ENCODE data around the gene CNKSR3. TPM values are rescaled to one million over a fixed set of nuclear protein-coding genes. Genes with fewer than 3 reads are reported as not detected.
A peak's percentile ranks its signal among the peaks of the same experiment; 100 is the strongest.

CNKSR3 gene
- total RNA-seq, 1 experiment from 2014 or later = 3.9 TPM

DNA sequence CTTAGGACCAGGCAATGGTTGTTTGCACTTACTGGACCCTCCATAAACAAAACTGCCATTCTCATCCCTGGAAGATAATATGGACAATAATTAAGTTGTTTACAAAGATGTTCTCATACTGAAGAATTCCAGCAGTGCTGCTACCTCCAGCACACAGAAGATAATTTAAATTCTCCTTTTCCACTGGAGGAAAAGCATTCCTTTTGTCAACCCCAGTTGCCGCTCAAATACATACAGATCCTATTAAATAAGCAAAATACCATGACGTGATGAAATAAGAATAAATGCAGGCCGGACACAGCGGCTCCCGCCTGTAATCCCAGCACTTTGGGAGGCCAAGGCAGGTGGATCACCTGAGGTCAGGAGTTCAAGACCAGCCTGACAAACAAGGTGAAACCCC lies 99.4 kb downstream of the CNKSR3 start:
- BruUV-seq (replicated peaks) = no TSS peak
- ChIA-PET CTCF (interaction anchor here (1.3 kb wide), 1 partner anchor 256 kb away, joined by 4 read pairs; no protein-coding TSS in a partner anchor), POLR2A (interaction anchor here (0.9 kb wide), 1 partner anchor 11 kb away, joined by 3 read pairs; no protein-coding TSS in a partner anchor)
- intact Hi-C loops (cut with micrococcal nuclease) = no loop called here
- Mint-ChIP-seq H3K27me3 (ENCODE audit: insufficient read depth, unreplicated experiment) (no peaks in the 10 kb centered on the region), H3K4me1 (ENCODE audit: insufficient read depth, unreplicated experiment) (peaks cover 19% of the 10 kb centered on the region), H3K4me3 (ENCODE audit: unreplicated experiment) (no peak overlapping the region), H3K9me3 (ENCODE audit: unreplicated experiment) (no peaks in the 10 kb centered on the region), H3K36me3 (ENCODE audit: insufficient read depth, unreplicated experiment) (peaks cover 2% of the 10 kb centered on the region), H3K27ac (ENCODE audit: low read depth, unreplicated experiment) (peak overlapping the region; percentile 31)
- no peak for DNase-seq (ENCODE audit: unreplicated experiment)
- TF ChIP-seq CTCF (IDR thresholded peaks at IDR 0.05; ENCODE audit: unreplicated experiment) = no peak

DNA sequence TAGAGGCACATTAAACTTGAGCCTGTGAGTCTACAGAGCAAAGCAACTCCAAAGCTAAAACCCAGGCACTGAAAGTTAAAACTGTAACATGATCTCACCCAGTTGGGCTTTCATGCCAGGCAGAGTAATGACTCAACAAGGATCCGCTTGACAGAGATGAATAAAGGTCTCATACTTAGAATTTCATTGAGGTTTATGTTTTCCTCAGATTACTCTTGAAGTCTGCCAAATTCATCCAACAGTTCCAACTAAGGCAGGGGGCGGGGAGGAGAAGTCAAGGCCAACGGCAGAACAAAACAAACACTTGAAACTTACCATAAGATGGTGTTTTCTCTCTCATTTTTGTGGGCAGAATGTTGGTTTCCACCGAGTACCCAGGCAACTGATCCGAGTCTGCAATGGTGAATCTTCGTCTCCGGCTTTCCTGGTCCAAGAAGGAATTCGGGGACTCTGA lies 99.8 kb downstream of the CNKSR3 start:
- ChIA-PET CTCF (no interaction called here), POLR2A (interaction anchor here (0.9 kb wide), 1 partner anchor 11 kb away, joined by 3 read pairs; no protein-coding TSS in a partner anchor)
- peak overlapping the region; percentile 18 for H3K4me3 Mint-ChIP-seq (ENCODE audit: unreplicated experiment)
- no TSS peak for BruUV-seq (replicated peaks)
- peak; percentile 89 for DNase-seq (ENCODE audit: unreplicated experiment)
- no peaks in the 10 kb centered on the region for H3K9me3 Mint-ChIP-seq (ENCODE audit: unreplicated experiment)
- intact Hi-C loops (cut with micrococcal nuclease) = no loop called here
- peaks cover 19% of the 10 kb centered on the region for H3K4me1 Mint-ChIP-seq (ENCODE audit: insufficient read depth, unreplicated experiment)
- no peak for TF ChIP-seq CTCF (IDR thresholded peaks at IDR 0.05; ENCODE audit: unreplicated experiment)
- H3K36me3 Mint-ChIP-seq (ENCODE audit: insufficient read depth, unreplicated experiment) = peaks cover 6% of the 10 kb centered on the region
- peak overlapping the region; percentile 31 for H3K27ac Mint-ChIP-seq (ENCODE audit: low read depth, unreplicated experiment)
- no peaks in the 10 kb centered on the region for H3K27me3 Mint-ChIP-seq (ENCODE audit: insufficient read depth, unreplicated experiment)

- Mint-ChIP-seq H3K36me3 (ENCODE audit: insufficient read depth, unreplicated experiment) (peaks cover 8% of the 10 kb centered on the region), H3K4me3 (ENCODE audit: unreplicated experiment) (no peak overlapping the region), H3K27ac (ENCODE audit: low read depth, unreplicated experiment) (no peak overlapping the region), H3K4me1 (ENCODE audit: insufficient read depth, unreplicated experiment) (peaks cover 25% of the 10 kb centered on the region), H3K27me3 (ENCODE audit: insufficient read depth, unreplicated experiment) (no peaks in the 10 kb centered on the region), H3K9me3 (ENCODE audit: unreplicated experiment) (no peaks in the 10 kb centered on the region)
- CTCF ChIA-PET = no interaction called here
- POLR2A ChIA-PET = interaction anchor here (0.6 kb wide), 1 partner anchor 908 kb away, joined by 3 read pairs; no protein-coding TSS in a partner anchor
- TF ChIP-seq CTCF (IDR thresholded peaks at IDR 0.05; ENCODE audit: unreplicated experiment) = peak; percentile 18
- BruUV-seq (replicated peaks) = no TSS peak
- peak; percentile 49 for DNase-seq (ENCODE audit: unreplicated experiment)
- intact Hi-C loops (cut with micrococcal nuclease) = loop anchor here (1.0 kb wide), 1 partner anchor 255 kb away; no protein-coding TSS in a partner anchor
These were observed 101.5 kb downstream of the CNKSR3 start for GRCh38 chr6:154408891-154409500.

DNA sequence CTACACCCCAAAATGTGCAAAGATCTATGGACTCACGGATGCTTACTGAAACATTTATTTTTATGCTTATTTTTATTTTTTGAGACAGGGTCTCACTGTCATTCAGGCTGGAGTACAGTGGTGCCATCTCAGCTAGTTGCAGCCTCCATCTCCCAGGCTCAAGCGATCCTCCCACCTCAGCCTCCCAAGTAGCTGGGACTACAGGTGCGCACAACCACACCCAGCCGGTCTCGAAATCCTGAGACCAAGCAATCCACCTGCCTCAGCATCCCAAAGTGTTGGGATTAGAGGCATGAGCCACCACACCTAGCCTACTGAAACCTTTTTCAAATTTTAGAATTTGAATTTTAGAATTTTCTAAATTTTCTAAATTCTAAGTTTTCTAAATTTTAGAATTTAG lies 103.0 kb downstream of the CNKSR3 start:
- H3K9me3 Mint-ChIP-seq (ENCODE audit: unreplicated experiment) = no peaks in the 10 kb centered on the region
- peaks cover 8% of the 10 kb centered on the region for H3K36me3 Mint-ChIP-seq (ENCODE audit: insufficient read depth, unreplicated experiment)
- H3K27ac Mint-ChIP-seq (ENCODE audit: low read depth, unreplicated experiment) = peak overlapping the region; percentile 71
- H3K4me1 Mint-ChIP-seq (ENCODE audit: insufficient read depth, unreplicated experiment) = peaks cover 24% of the 10 kb centered on the region
- no peak overlapping the region for H3K4me3 Mint-ChIP-seq (ENCODE audit: unreplicated experiment)
- TF ChIP-seq CTCF (IDR thresholded peaks at IDR 0.05; ENCODE audit: unreplicated experiment) = no peak
- CTCF ChIA-PET = no interaction called here
- BruUV-seq (replicated peaks) = no TSS peak
- intact Hi-C loops (cut with micrococcal nuclease) = no loop called here
- no peaks in the 10 kb centered on the region for H3K27me3 Mint-ChIP-seq (ENCODE audit: insufficient read depth, unreplicated experiment)
- no peak for DNase-seq (ENCODE audit: unreplicated experiment)
- POLR2A ChIA-PET = no interaction called here

Measured in MCF 10A (cell line).